Skeletal muscle tissue (tissue), 4 donors: ENCODE results near the gene RAF1. TPM values are rescaled to one million over a fixed set of nuclear protein-coding genes. Genes with fewer than 3 reads are reported as not detected.
"Not testable (repeated sequence)": the region's sequence is repeated elsewhere in the genome, so short reads cannot be mapped to it uniquely, and the experiment has no call there.

ENCODE experiments used
- H3K27ac ChIP-seq: one replicate; pipeline ENCODE4 v1.7.0; 2013; ENCODE audit warnings: mild to moderate bottlenecking, low read depth, low read length, inconsistent platforms
- H3K27me3 ChIP-seq, 3 donors: one replicate each; pipeline ENCODE4 v1.7.0; 2013; ENCODE audit warnings: low read length in 3 of 3; ENCODE audit not compliant: control insufficient read depth in 3 of 3, insufficient read depth in 3 of 3
- H3K36me3 ChIP-seq, 3 donors: one replicate each; pipeline ENCODE4 v1.7.0; 2013; ENCODE audit warnings: low read length in 3 of 3; ENCODE audit not compliant: control insufficient read depth in 3 of 3, insufficient read depth in 3 of 3
- H3K4me1 ChIP-seq, 3 donors: one replicate each; pipeline ENCODE4 v1.7.0; 2013; ENCODE audit warnings: low read length in 3 of 3, mild to moderate bottlenecking in 3 of 3; ENCODE audit not compliant: control insufficient read depth in 3 of 3, insufficient read depth in 3 of 3
- H3K4me3 ChIP-seq, 3 donors: one replicate each; pipeline ENCODE4 v1.7.0; 2013; ENCODE audit warnings: low read length in 3 of 3
- H3K9ac ChIP-seq, 3 donors: one replicate each; pipeline ENCODE4 v1.7.0; 2013; ENCODE audit warnings: low read length in 3 of 3, mild to moderate bottlenecking in 3 of 3, moderate library complexity in 2 of 3, low read depth in 1 of 3
- H3K9me3 ChIP-seq, 3 donors: one replicate each; pipeline ENCODE4 v1.7.0; 2013; ENCODE audit warnings: low read length in 3 of 3; ENCODE audit not compliant: control insufficient read depth in 3 of 3
- total RNA-seq: library from RNA; depleted of rRNA; stranded (reverse); fragments of >200 nt; gene quantifications from one replicate; pipeline ENCODE4 v1.2.3, GENCODE V29; 2014
- donor health status: Osteomylitis.

RAF1 gene
- total RNA-seq, 1 donor from 2014 or later = 131 TPM

DNA sequence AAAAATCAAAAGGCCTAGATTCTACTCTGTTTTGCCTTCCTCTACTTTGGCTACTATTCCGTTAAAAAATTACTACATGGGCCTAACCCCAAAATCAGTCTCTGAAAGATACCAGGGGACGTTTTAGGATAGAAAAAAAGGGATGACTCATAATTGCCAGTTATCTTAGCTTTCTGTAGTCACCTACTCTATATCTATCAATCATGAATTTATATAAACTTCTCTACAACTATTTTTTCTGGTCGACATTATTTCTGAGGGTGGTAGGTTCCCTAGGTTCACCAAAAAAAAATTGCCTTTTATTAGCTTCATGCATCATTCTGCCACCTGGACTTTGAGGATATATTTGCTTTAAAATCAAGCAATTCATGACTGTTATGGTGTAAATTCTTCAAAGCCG is 36.5 kb downstream of the RAF1 start:
- H3K36me3 ChIP-seq = no peaks in the 10 kb centered on the region
- no peak overlapping the region for H3K9ac ChIP-seq
- H3K27ac ChIP-seq = peak overlapping the region; percentile 52
- H3K9me3 ChIP-seq = no peaks in the 10 kb centered on the region
- peaks cover 16 to 27% (median 24%) of the 10 kb centered on the region in 3 donors for H3K4me1 ChIP-seq
- H3K4me3 ChIP-seq = no peak overlapping the region
- H3K27me3 ChIP-seq = no peaks in the 10 kb centered on the region

DNA sequence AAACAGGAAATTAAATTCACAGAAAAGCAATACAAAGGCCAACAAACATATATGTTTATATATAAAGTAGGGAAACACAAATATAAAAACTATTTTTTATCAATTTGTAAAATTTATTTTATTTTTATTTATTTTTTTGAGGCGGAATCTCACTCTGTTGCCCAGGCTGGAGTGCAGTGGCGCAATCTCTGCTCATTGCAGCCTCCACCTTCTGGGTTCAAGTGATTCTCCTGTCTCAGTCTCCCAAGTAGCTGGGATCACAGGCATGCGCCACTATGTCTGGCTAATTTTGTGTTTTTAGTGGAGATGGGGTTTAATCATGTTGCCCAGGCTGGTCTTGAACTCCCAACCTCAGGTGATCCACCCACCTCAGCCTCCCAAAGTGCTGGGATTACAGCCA is 39.0 kb downstream of the RAF1 start:
- H3K4me3 ChIP-seq, H3K27me3 ChIP-seq, H3K9me3 ChIP-seq, H3K27ac ChIP-seq, H3K36me3 ChIP-seq: not testable (repeated sequence)
- Histone ChIP-seq H3K9ac (peak overlapping the region in 1 of 3 donors; percentile 11), H3K4me1 (peaks cover 13 to 22% (median 19%) of the 10 kb centered on the region in 3 donors)

DNA sequence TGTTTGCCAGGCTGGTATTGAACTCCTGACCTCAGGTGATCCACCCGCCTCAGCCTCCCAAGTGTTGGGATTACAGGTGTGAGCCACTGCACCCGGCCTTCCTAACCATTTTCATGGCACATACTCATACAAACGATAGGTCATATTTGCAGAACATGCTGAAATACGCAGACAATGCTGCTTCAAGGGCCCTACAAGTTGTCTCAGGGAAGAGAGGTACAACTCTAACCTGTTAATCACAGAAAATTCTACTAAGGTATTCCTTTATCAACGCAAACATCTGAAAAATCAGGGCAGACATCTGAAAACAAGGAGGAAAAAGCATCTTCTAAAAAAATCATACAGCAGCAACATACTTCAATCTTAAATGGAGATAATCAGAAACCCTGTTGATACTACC is 39.9 kb downstream of the RAF1 start:
- Histone ChIP-seq H3K4me3 (no peak overlapping the region), H3K27ac (no peak overlapping the region), H3K9ac (no peak overlapping the region), H3K36me3 (no peaks in the 10 kb centered on the region), H3K27me3 (no peaks in the 10 kb centered on the region), H3K4me1 (peaks cover 9 to 19% (median 10%) of the 10 kb centered on the region in 3 donors), H3K9me3 (no peaks in the 10 kb centered on the region)

DNA sequence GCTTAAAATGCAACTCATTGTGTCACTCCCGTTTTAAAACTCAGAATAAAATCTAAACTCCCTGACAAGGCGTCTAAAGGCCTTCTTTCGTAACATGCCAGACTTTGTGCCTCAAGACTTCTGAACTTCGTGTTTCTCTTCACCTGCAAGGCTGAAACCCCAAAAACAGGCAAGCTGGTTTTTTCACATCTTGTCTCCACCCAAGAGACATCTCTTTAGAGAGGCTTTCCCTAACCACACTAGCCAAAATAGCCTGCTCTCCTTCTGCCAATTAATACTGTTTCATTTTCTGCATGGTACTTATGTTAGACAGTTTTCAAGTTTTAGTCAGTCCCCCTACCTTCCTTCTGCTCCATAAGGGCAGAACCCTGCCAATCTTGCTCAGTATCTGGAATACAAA is 41.6 kb downstream of the RAF1 start:
- Histone ChIP-seq H3K9me3 (no peaks in the 10 kb centered on the region), H3K4me1 (peaks cover 6 to 10% (median 7%) of the 10 kb centered on the region in 3 donors), H3K36me3 (peaks cover 0 to 4% (median 0%) of the 10 kb centered on the region in 3 donors), H3K27ac (no peak overlapping the region), H3K4me3 (no peak overlapping the region), H3K27me3 (no peaks in the 10 kb centered on the region), H3K9ac (peak overlapping the region in 1 of 3 donors; percentile 22)

DNA sequence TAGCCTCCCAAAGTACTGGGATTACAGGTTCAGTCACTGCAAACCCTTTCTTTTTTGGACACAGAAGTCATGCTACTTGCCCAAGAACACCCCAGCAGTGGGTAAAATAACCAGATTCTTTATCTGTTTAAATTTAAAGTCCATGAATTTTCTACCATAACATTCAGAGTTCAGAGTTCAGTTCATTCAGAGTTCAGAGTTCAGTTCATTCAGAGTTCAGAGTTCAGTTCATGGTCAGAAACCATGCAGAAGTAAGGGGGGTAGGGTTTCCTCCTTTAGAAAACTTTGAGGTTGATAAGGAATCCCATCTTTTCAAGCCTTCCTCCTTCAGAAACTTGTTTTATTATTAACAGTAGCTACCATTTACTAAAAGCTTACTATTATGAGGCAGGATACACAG is 43.2 kb downstream of the RAF1 start:
- H3K36me3 ChIP-seq = peaks cover 0 to 10% (median 8%) of the 10 kb centered on the region in 3 donors
- H3K4me3 ChIP-seq = no peak overlapping the region
- H3K9ac ChIP-seq = no peak overlapping the region
- peaks cover 6 to 10% (median 7%) of the 10 kb centered on the region in 3 donors for H3K4me1 ChIP-seq
- no peak overlapping the region for H3K27ac ChIP-seq
- no peaks in the 10 kb centered on the region for H3K9me3 ChIP-seq
- no peaks in the 10 kb centered on the region for H3K27me3 ChIP-seq

DNA sequence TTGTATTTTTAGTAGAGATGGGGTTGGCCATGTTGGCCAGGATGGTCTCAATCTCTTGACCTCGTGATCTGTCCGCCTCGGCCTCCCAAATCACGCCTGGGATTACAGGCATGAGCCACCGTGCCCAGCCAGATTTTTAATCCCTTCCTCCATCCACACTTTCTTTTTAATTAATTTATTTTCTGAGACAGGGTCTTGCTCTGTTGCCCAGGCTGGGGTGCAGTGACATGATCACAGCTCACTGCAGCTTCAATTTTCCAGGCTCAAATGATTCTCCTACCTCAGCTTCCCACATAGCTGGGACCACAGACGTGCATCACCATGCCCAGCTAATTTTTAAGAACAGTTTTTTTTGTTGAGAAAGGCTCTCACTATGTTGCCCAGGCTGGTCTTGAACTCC is 43.6 kb downstream of the RAF1 start:
- no peaks in the 10 kb centered on the region for H3K27me3 ChIP-seq
- H3K4me3 ChIP-seq = no peak overlapping the region
- H3K4me1 ChIP-seq = peaks cover 3 to 9% (median 7%) of the 10 kb centered on the region in 3 donors
- H3K27ac ChIP-seq = no peak overlapping the region
- H3K9ac ChIP-seq = no peak overlapping the region
- peaks cover 0 to 10% (median 8%) of the 10 kb centered on the region in 3 donors for H3K36me3 ChIP-seq
- H3K9me3 ChIP-seq = no peaks in the 10 kb centered on the region

DNA sequence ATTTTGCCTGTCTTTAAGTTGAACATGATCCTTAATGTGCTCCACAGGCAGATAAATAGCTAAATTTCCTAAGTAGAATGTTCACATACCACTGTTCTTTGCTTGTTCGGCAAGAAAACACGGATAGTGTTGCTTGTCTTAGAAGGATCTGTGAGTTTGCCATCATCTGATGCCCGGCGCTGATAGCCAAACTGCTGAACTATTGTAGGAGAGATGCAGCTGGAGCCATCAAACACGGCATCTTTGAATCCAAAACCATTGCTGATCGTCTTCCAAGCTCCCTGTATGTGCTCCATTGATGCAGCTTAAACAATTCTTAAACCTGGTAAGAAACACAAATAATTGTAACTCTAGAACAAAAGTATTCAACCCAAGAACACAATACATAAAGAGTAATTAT is 45.5 kb downstream of the RAF1 start:
- H3K36me3 ChIP-seq = peaks cover 0 to 19% (median 8%) of the 10 kb centered on the region in 3 donors

DNA sequence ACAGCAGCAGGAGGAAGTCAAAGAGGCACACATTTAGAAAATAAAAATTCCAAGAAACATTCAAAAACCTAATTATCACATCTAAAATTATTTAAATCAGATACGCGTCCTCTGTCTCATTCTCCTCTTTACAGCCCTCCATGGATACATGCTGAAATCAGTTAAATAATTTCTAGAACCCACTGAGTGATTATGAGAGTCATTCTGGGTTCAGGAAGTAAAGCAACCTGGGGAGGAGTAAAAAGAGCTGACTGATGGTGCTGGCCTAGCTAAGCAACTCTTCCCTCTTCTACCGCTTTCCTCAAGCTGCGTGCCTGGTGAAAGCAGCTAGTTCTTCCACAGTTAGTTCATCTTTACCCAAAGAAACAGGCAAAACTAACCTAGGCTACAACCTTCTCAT is 48.7 kb downstream of the RAF1 start:
- Histone ChIP-seq H3K4me3 (no peak overlapping the region), H3K9me3 (no peaks in the 10 kb centered on the region), H3K36me3 (peaks cover 0 to 27% (median 20%) of the 10 kb centered on the region in 3 donors), H3K27ac (no peak overlapping the region), H3K4me1 (peaks cover 2 to 8% (median 4%) of the 10 kb centered on the region in 3 donors), H3K9ac (no peak overlapping the region), H3K27me3 (no peaks in the 10 kb centered on the region)

More for the DNA sequence above, 45.5 kb downstream of the RAF1 start:
- Histone ChIP-seq H3K27ac (no peak overlapping the region), H3K4me3 (no peak overlapping the region), H3K9ac (no peak overlapping the region), H3K9me3 (no peaks in the 10 kb centered on the region), H3K27me3 (no peaks in the 10 kb centered on the region), H3K4me1 (peaks cover 3 to 15% (median 11%) of the 10 kb centered on the region in 3 donors)

DNA sequence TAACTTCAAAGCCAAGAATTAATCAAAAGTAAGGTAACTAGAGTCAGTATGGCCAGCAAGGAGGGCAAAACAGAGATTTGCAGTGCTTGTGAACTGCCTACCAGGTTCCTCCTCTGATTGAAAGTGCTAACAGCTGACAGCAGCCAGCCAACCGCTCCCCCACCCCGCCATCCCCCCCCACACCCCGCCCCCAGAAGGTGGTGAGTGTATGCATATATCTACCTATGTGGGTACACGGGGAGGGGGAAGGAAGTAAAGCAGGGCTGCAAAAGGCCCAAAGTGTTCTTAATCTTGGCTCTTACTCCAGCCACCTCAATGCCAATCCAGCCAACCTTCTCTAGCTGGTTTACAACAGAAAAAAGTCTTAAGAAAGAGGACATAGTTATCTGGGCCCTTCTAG is 50.7 kb downstream of the RAF1 start:
- H3K4me3 ChIP-seq = no peak overlapping the region
- H3K9ac ChIP-seq = no peak overlapping the region
- no peaks in the 10 kb centered on the region for H3K27me3 ChIP-seq
- H3K4me1 ChIP-seq = peaks cover 2 to 8% (median 4%) of the 10 kb centered on the region in 3 donors
- peaks cover 3 to 35% (median 31%) of the 10 kb centered on the region in 3 donors for H3K36me3 ChIP-seq
- no peaks in the 10 kb centered on the region for H3K9me3 ChIP-seq
- H3K27ac ChIP-seq = no peak overlapping the region

DNA sequence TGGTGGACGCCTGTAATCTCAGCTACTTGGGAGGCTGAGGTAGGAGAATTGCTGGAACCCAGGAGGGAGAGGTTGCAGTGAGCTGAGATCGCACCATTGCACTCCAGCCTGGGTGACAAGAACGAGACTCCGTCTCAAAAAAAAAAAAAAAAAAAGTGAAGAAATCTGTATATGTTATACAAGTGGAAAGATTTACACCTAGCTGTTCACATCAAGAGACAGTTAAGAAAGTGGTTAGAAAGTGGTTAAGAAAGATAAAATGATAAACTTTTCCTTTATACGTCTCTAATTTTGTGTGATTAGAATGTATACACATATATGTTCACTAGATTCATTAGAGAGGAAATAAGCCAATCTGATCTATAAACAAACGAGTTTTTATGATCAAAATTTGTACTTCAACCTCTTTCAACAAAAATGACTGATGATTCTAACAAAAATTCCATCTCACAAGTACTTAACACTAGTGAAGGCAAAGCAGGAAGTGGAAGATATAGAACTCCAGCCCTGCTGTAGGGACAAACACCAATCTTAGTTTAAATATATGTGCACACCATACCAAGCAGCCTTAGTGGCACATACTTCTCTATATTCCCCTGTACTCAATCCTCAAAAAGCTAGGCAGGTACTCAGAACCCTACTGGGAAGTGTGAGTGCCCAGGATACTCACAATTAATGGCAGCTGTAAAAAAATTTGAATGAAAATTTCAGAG is 51.2 kb downstream of the RAF1 start:
- Histone ChIP-seq H3K9me3 (no peaks in the 10 kb centered on the region), H3K4me1 (peaks cover 2 to 8% (median 4%) of the 10 kb centered on the region in 3 donors), H3K27me3 (no peaks in the 10 kb centered on the region), H3K9ac (no peak overlapping the region), H3K36me3 (peaks cover 3 to 36% (median 33%) of the 10 kb centered on the region in 3 donors), H3K27ac (no peak overlapping the region), H3K4me3 (no peak overlapping the region)
